Medulla oblongata (tissue), 1 donor: ENCODE results near the gene ENOPH1.
A peak's percentile ranks its signal among the peaks of the same experiment; 100 is the strongest.
"Not testable (repeated sequence)": the region's sequence is repeated elsewhere in the genome, so short reads cannot be mapped to it uniquely, and the experiment has no call there.

Experiments used
- DNase-seq: peaks from one replicate; pipeline ENCODE4 v3.0.0-alpha.2; 2015; ENCODE audit errors: extremely low spot score

Gene ENOPH1

GRCh38 chr4:82469791-82470345 is 39.5 kb downstream of the ENOPH1 start:
- DNase-seq: peak; percentile 62

GRCh38 chr4:82473080-82473479 is 42.7 kb downstream of the ENOPH1 start:
- DNase-seq: not testable (repeated sequence)

- DNase-seq: no peak
Observed at GRCh38 chr4:82473621-82474164, 43.3 kb downstream of the ENOPH1 start.

- DNase-seq: not testable (repeated sequence)
Observed at GRCh38 chr4:82475931-82476330, 45.5 kb downstream of the ENOPH1 start.

GRCh38 chr4:82477469-82477868 is 47.1 kb downstream of the ENOPH1 start:
- not testable (repeated sequence) for DNase-seq

GRCh38 chr4:82479562-82479961 is 49.2 kb downstream of the ENOPH1 start:
- DNase-seq: no peak

GRCh38 chr4:82480771-82481505 is 50.5 kb downstream of the ENOPH1 start:
- no peak for DNase-seq

GRCh38 chr4:82481506-82481840 is 51.1 kb downstream of the ENOPH1 start:
- DNase-seq: no peak

GRCh38 chr4:82482387-82482786 is 52.0 kb downstream of the ENOPH1 start:
- no peak for DNase-seq

GRCh38 chr4:82484996-82485783 is 54.8 kb downstream of the ENOPH1 start:
- DNase-seq: no peak

- no peak for DNase-seq
Observed at GRCh38 chr4:82489076-82489475, 58.7 kb downstream of the ENOPH1 start.

GRCh38 chr4:82489987-82490386 is 59.6 kb downstream of the ENOPH1 start:
- no peak for DNase-seq

GRCh38 chr4:82491251-82491960 is 61.0 kb downstream of the ENOPH1 start:
- DNase-seq: no peak

- no peak for DNase-seq
Observed at GRCh38 chr4:82493721-82494425, 63.5 kb downstream of the ENOPH1 start.

GRCh38 chr4:82495666-82496065 is 65.3 kb downstream of the ENOPH1 start:
- DNase-seq: no peak

- DNase-seq: no peak
Observed at GRCh38 chr4:82496349-82496748, 66.0 kb downstream of the ENOPH1 start.

GRCh38 chr4:82499738-82500434 is 69.5 kb downstream of the ENOPH1 start:
- DNase-seq: no peak

- DNase-seq: no peak
Observed at GRCh38 chr4:82500435-82501153, 70.2 kb downstream of the ENOPH1 start.

GRCh38 chr4:82501154-82501442 is 70.7 kb downstream of the ENOPH1 start:
- no peak for DNase-seq

GRCh38 chr4:82508011-82508410 is 77.6 kb downstream of the ENOPH1 start:
- DNase-seq: no peak
